A673 (cell line): ENCODE data around the gene ZNRF2. TPM values are rescaled to one million over a fixed set of nuclear protein-coding genes. Genes with fewer than 3 reads are reported as not detected.
"Not testable (repeated sequence)": the region's sequence is repeated elsewhere in the genome, so short reads cannot be mapped to it uniquely, and the experiment has no call there.

ENCODE experiments used
- BruUV-seq: library from RNA; stranded (reverse); fragments of 400-500 nt; replicated peaks from 2 replicates; lab custom pipeline; 2021; lab: Mats Ljungman, UMichigan
- CTCF ChIA-PET: fragments of 300-600 bp; sonication (Branson Sonifier 250); formaldehyde crosslinking; loops from one replicate; lab custom pipeline; 2022; ENCODE audit warnings: antibody characterized with exemption; lab: Charles Lee
- POLR2A ChIA-PET: fragments of 300-600 bp; sonication (Branson Sonifier 250); formaldehyde crosslinking; loops from one replicate; lab custom pipeline; 2022; ENCODE audit warnings: antibody characterized with exemption; ENCODE audit not compliant: low non-redundant PET; lab: Charles Lee
- DNase-seq: peaks from one replicate; pipeline ENCODE4 v3.0.0-alpha.2; 2015; ENCODE audit warnings: low spot score
- H3K27ac ChIP-seq: fragments of 200-600 bp; sonication (generic); 2 replicates; pipeline ENCODE4 v1.5.1; 2016; ENCODE audit warnings: mixed run types, low read depth, mild to moderate bottlenecking, mixed read lengths, antibody characterized with exemption, low read length; ENCODE audit not compliant: poor library complexity, severe bottlenecking
- H3K27me3 ChIP-seq: fragments of 200-600 bp; sonication (generic); replicated peaks from 2 replicates; pipeline ENCODE4 v1.6.1; 2017; ENCODE audit warnings: mixed run types, low read depth, mild to moderate bottlenecking, mixed read lengths, antibody characterized with exemption, low read length; ENCODE audit not compliant: insufficient read depth, poor library complexity
- H3K36me3 ChIP-seq: fragments of 200-600 bp; sonication (generic); 2 replicates; pipeline ENCODE4 v1.6.1; 2016; ENCODE audit warnings: mixed run types, mild to moderate bottlenecking, mixed read lengths, antibody characterized with exemption, low read length; ENCODE audit not compliant: insufficient read depth, poor library complexity, severe bottlenecking
- H3K4me1 ChIP-seq: fragments of 200-600 bp; sonication (generic); 2 replicates; pipeline ENCODE4 v1.6.1; 2017; ENCODE audit warnings: mixed run types, mild to moderate bottlenecking, mixed read lengths, antibody characterized with exemption, low read length; ENCODE audit not compliant: insufficient read depth, poor library complexity, severe bottlenecking
- H3K4me3 ChIP-seq: fragments of 200-600 bp; sonication (generic); 2 replicates; pipeline ENCODE4 v1.5.1; 2016; ENCODE audit warnings: low read depth, mixed run types, mild to moderate bottlenecking, mixed read lengths, low read length; ENCODE audit not compliant: poor library complexity, severe bottlenecking
- H3K9me3 ChIP-seq: fragments of 200-600 bp; sonication (generic); 2 replicates; pipeline ENCODE4 v1.6.1; 2016; ENCODE audit warnings: mixed run types, low read depth, mild to moderate bottlenecking, mixed read lengths, antibody characterized with exemption, low read length; ENCODE audit not compliant: poor library complexity, severe bottlenecking
- EZH2 ChIP-seq: fragments of 200-600 bp; sonication (generic); IDR thresholded peaks from 2 replicates; pipeline ENCODE4 v1.6.1; 2017; ENCODE audit warnings: borderline replicate concordance, low read depth, mild to moderate bottlenecking, mixed read lengths, antibody characterized with exemption, low read length; ENCODE audit not compliant: poor library complexity, severe bottlenecking
- intact Hi-C: fragments of 100-400 bp; cut with micrococcal nuclease; formaldehyde crosslinking; loops from one replicate; pipeline ENCODE4 v1.10.0; 2022; ENCODE audit not compliant: unreplicated experiment
- total RNA-seq: library from RNA; stranded (reverse); gene quantifications from 2 replicates; pipeline ENCODE4 v1.2.3, GENCODE V29; 2021
- TF ChIP-seq, protein P1 (sequence below): fragments of 300-800, 200-600 bp; sonication (generic); conservative IDR thresholded peaks from 2 replicates; pipeline ENCODE4 v1.5.1; 2017; ENCODE audit warnings: low read depth, mild to moderate bottlenecking, antibody characterized with exemption, low read length, moderate library complexity, mixed read lengths

The ZNRF2 gene
- total RNA-seq, 1 experiment from 2014 or later, result 8.1 TPM

DNA sequence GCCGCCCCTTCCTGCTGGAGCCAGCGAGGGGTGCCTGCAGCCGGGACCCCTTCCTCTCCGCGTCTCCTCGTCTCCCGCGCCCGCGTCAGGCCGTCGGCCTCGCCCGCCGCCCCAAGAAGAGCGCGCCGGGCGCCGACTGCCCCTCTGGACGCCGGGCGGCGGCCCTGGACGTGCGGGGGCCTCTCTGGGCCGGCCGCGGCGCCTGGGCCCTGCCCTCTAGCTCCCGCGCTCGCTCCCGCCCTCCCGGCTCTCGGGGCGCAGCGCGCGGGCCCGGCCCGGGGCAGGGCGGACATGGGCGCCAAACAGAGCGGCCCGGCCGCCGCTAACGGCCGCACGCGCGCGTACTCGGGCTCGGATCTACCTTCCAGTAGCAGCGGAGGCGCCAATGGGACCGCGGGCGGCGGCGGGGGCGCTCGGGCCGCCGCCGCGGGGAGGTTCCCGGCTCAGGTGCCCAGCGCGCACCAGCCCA lies 704 bp downstream of the ZNRF2 start:
- intact Hi-C loops, result loop anchor here (5.0 kb wide), 1 partner anchor 62 kb away; no protein-coding TSS in a partner anchor
- Histone ChIP-seq H3K9me3 (no peaks in the 10 kb centered on the region), H3K27me3 (no peaks in the 10 kb centered on the region), H3K4me1 (no peaks in the 10 kb centered on the region), H3K27ac (peak overlapping the region; percentile 86), H3K4me3 (peak overlapping the region; percentile 90), H3K36me3 (no peaks in the 10 kb centered on the region)
- ChIA-PET CTCF (no interaction called here), POLR2A (no interaction called here)
- no TSS peak for BruUV-seq
- TF ChIP-seq EZH2, result no peak
- TF ChIP-seq, protein P1, sequence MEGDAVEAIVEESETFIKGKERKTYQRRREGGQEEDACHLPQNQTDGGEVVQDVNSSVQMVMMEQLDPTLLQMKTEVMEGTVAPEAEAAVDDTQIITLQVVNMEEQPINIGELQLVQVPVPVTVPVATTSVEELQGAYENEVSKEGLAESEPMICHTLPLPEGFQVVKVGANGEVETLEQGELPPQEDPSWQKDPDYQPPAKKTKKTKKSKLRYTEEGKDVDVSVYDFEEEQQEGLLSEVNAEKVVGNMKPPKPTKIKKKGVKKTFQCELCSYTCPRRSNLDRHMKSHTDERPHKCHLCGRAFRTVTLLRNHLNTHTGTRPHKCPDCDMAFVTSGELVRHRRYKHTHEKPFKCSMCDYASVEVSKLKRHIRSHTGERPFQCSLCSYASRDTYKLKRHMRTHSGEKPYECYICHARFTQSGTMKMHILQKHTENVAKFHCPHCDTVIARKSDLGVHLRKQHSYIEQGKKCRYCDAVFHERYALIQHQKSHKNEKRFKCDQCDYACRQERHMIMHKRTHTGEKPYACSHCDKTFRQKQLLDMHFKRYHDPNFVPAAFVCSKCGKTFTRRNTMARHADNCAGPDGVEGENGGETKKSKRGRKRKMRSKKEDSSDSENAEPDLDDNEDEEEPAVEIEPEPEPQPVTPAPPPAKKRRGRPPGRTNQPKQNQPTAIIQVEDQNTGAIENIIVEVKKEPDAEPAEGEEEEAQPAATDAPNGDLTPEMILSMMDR, result no peak
- DNase-seq, result peak; percentile 49

DNA sequence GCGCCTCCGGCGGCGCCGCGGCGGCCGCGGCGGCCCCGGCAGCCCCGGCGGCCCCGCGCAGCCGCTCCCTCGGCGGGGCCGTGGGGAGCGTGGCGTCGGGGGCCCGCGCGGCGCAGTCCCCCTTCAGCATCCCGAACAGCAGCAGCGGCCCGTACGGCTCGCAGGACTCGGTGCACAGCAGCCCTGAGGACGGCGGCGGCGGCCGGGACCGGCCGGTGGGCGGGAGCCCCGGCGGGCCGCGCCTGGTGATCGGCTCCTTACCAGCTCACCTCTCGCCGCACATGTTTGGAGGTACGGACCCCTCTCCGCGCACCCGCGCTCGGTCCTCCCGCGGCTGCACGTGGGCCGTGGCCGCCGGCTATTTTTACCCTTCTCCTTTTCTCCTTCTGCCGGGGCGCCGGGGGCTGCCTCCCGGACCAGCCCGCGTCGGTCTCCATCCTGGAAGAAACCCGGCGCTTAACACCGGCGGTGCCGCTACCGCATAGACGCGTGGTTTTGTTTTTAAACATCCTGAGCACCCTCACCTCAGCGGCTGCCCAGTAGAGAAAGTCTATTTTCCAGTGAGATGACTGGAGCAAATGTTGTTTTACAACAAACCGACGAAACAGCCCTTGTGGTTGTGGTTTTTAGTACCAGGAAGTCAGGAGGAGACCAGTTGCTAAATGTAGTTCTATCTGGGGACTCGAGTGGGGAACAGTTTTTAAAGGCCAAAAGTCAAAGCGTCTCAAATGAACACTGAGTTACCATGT lies 1.3 kb downstream of the ZNRF2 start:
- Histone ChIP-seq H3K4me1 (no peaks in the 10 kb centered on the region), H3K36me3 (no peaks in the 10 kb centered on the region), H3K9me3 (no peaks in the 10 kb centered on the region), H3K4me3 (peak overlapping the region; percentile 90), H3K27me3 (no peaks in the 10 kb centered on the region), H3K27ac (peak overlapping the region; percentile 86)
- BruUV-seq, result no TSS peak
- intact Hi-C loops, result loop anchor here (5.0 kb wide), 1 partner anchor 62 kb away; no protein-coding TSS in a partner anchor
- peak; percentile 45 for DNase-seq
- ChIA-PET POLR2A (no interaction called here), CTCF (no interaction called here)
- TF ChIP-seq, protein P1, result no peak
- no peak for TF ChIP-seq EZH2

GRCh38 chr7:30286749-30287148 lies 2.4 kb downstream of the ZNRF2 start:
- no peak for TF ChIP-seq EZH2
- TF ChIP-seq, protein P1, result no peak
- no peak for DNase-seq
- ChIA-PET CTCF (interaction anchor here (0.6 kb wide), 1 partner anchor 1122 kb away, joined by 3 read pairs; no protein-coding TSS in a partner anchor), POLR2A (no interaction called here)
- intact Hi-C loops, result loop anchor here (5.0 kb wide), 1 partner anchor 61 kb away; no protein-coding TSS in a partner anchor
- no peak overlapping the region for H3K27ac ChIP-seq
- H3K36me3 ChIP-seq, result no peaks in the 10 kb centered on the region
- H3K27me3 ChIP-seq, result no peaks in the 10 kb centered on the region
- no peaks in the 10 kb centered on the region for H3K4me1 ChIP-seq
- TSS peak; percentile 46 for BruUV-seq
- peak overlapping the region; percentile 90 for H3K4me3 ChIP-seq
- no peaks in the 10 kb centered on the region for H3K9me3 ChIP-seq

DNA sequence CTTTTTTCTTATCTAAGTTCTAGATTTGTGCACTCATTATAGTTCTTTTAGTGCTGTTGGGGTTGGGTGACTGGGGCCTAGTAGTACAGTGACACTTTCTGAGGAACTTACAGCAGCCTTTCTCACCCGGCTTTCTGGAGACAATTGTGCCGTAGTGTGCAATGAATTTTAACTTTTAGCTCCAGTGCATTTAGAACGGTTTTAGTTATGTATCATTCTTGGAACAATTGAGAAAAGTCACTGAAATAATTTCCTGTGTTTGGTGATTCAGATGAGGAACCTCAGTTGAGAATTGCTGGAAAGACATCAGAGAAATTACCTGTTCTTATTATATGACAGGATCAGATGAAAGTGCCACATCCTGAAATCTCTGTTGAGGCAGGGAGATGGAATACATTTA lies 3.2 kb downstream of the ZNRF2 start:
- H3K36me3 ChIP-seq, DNase-seq, CTCF ChIA-PET, H3K27me3 ChIP-seq, BruUV-seq, H3K27ac ChIP-seq, H3K4me1 ChIP-seq, H3K9me3 ChIP-seq, POLR2A ChIA-PET: not testable (repeated sequence)
- intact Hi-C loops, result loop anchor here (5.0 kb wide), 1 partner anchor 60 kb away; no protein-coding TSS in a partner anchor
- H3K4me3 ChIP-seq, result peak overlapping the region; percentile 90

- H3K27me3 ChIP-seq, H3K36me3 ChIP-seq, H3K27ac ChIP-seq, DNase-seq, CTCF ChIA-PET, BruUV-seq, H3K4me3 ChIP-seq, POLR2A ChIA-PET, H3K9me3 ChIP-seq, H3K4me1 ChIP-seq: not testable (repeated sequence)
- intact Hi-C loops, result loop anchor here (5.0 kb wide), 1 partner anchor 58 kb away; no protein-coding TSS in a partner anchor
These were observed 5.2 kb downstream of the ZNRF2 start for GRCh38 chr7:30289634-30290033.
